ENCODE results near the gene ELMO1.

The ELMO1 gene

GRCh38 chr7:37365405-37365804 lies 83.3 kb downstream of the ELMO1 start:
- DNase-seq = no peak

GRCh38 chr7:37364856-37365255 lies 83.8 kb downstream of the ELMO1 start:
- DNase-seq = no peak

DNA sequence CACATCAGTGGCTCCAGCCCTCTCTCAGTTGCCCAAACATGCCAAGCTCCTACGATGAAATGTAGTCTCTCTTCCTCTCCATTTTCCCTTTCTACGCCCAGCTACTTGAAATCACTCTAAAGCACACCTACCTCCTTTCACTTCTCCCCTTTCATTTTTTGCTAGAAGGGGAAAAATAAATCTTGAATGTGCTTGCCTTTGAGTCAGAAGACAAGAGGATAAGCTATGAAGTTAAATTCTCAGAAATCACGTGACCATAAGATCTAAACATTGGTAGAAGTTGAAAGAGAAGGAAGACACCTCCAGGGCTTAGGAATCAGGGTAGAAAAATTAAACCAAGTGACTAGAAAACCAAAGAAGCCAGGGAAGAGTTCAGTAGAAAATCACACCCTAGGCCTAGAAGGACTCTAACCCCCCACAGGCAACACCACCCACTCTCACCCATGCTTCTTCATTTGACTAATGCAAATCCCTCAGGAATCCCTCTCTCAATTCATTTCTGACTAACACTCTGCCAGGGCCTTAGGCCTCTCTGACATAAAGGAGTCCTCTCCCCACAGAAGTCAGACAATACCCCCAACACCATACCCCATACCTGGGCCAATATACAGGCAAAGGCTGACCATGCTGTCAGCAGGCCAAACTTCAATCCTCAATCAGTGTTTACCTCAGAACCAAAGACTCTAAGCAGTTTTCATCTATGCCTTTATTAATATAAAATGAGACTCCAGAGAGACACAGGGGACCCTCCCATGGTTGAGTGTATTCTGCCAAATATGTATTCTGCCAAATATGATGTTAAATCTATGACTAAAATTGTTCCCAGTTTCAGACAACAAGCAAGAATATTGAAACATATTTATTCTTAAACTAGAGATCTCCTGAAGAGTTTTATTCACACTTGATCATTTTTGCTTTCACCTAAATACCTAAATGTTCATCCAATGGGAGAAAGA lies 84.8 kb downstream of the ELMO1 start:
- no peak for DNase-seq

GRCh38 chr7:37362802-37363201 lies 85.9 kb downstream of the ELMO1 start:
- no peak for DNase-seq

DNA sequence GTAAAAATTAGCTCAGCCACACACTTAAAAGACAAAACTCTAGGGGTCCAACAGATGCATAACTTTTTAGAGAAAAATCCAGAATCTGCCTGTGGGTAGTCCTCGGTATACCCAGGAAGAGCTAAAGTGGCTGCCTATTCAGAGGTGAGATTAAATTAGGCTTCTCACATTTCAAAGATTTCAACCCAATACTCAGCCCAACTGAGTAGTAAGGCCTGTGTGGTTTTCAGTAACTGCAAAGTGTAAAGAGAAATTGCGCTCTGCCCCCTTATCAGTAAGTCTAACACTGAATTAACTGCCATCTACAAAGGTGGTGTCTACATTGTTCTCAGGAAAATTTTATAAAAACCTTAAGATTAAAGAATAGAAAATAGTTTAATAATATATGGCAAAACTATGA lies 88.2 kb downstream of the ELMO1 start:
- DNase-seq = no peak

- no peak for DNase-seq
These were observed 88.8 kb downstream of the ELMO1 start for GRCh38 chr7:37359662-37360444.

DNA sequence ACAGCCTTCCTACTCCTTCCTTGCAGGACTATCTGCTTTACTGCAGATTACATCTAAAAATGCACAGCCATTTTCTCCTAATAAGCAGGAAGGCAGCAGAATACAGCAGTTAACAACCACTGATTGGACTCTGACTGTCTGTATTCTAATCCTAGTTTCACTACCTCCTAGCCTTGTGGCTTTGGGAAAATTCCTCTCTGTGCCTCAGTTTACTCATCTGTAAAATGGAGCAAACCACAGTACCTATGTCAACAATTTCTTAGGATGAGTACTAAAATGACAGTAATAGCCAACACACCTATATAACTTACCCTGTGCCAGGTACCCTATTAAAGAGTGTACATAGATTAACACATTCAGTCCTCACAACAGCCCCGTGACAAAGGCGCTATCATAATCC lies 89.5 kb downstream of the ELMO1 start:
- DNase-seq = no peak

DNA sequence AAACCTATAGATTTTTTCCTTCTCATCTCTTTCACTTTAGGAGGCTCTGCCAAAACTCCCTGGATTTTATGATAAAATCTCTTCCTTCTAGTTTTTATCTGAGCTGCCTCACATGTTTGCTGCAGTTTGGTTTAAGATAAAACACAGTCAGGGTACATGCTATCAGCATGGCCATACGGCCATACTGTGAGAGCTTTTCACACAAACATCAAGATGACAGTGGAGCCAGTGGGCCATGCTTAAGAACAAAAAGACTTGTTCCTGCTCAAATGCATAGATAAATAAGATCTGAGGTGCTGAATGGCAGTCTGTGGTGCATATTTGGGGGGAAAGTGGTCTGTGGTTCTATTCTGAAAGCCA lies 91.0 kb downstream of the ELMO1 start:
- no peak for DNase-seq

GRCh38 chr7:37356911-37357636 lies 91.6 kb downstream of the ELMO1 start:
- no peak for DNase-seq

GRCh38 chr7:37354656-37355131 lies 94.0 kb downstream of the ELMO1 start:
- peak; percentile 83 for DNase-seq

GRCh38 chr7:37353949-37354655 lies 94.6 kb downstream of the ELMO1 start:
- no peak for DNase-seq

DNA sequence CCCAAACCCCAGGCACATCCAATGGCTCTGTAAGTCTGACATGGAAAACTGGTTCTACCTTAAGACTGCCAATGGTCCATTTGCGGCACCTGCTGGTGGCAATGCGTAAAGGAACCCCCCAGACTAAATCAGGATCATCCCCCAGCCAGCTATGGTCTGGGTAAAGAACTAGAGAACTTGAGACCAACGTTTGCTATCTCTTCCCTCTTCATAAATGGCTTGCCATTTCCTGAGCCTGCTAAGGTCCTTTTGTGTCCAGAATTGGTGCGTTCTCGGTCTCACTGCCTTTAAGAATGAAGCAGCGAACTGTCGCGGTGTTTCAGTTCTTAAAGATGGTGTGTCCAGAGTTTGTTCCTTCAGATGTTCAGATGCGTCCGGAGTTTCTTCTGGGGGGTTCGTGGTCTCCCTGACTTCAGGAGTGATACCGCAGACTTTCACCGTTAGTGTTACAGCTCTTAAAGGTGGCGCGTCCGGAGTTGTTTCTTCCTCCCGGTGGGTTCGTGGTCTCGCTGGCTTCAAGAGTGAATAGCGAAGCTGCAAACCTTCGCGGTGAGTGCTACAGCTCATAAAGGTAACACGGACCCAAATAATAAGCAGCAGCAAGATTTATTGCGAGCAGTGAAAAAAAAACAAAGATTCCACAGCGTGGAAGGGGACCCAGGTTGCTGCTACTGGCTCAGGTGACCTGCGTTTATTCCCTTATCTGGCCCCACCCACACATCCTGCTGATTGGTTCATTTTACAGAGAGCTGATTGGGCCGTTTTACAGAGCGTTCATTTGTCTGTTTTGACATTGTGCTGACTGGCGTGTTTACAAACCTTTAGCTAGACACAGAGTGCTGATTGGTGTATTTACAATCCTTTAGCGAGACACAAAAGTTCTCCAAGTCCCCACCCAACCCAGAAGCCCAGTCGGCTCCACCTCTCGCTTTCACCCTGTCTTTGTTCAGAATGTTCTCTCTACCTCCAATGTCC lies 95.4 kb downstream of the ELMO1 start:
- no peak for DNase-seq

GRCh38 chr7:37352251-37352880 lies 96.3 kb downstream of the ELMO1 start:
- no peak for DNase-seq

GRCh38 chr7:37351716-37352115 lies 96.9 kb downstream of the ELMO1 start:
- DNase-seq = no peak

DNA sequence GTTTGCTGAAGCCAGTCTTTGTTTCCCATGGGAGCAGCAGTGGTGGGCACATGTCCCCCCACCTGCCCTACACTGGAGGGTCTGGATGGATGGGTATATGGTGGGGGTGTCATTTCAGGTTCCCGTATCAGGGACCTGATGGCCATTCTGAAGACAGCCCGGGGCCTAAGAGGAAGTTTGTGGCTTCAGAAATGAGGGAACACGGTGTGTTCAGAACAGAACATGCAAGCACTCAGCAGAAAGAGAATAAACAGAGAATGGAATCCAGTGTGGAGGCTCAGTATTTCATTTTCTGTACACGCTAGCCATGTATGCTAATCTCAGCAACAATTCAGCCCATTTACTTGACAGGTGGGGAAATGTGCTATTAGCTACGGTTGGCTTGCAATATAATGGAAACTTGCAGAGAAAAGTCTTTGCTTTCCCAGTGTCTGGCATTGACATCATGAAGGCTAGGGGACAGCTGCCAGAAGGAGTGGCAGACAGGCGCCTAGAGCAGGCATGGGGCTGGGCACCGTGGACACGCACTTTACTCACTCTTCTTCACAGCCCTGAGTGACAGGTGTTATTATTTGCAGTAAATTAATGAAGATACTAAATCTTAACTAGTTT lies 98.6 kb downstream of the ELMO1 start:
- peak; percentile 46 for DNase-seq

DNA sequence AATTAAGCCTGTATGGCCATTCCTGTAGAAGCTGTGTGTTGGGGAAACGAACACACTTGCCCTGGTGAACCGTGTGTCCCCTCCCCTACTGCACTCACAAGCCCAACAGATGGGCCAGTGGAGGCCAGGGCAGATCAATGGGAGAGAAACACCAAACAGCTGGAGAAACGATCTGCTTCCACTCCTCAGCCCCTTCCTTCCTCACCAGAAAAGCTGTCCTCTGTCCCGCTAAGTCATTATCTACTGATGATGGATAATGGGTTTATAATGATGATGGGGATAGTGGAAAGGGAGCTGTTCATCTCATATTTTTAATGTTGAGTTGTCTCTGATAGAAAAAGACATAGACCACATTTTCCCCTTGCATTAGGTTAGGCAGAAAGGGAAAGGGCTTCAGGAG lies 99.7 kb downstream of the ELMO1 start:
- DNase-seq = no peak

GRCh38 chr7:37346761-37347160 lies 101.9 kb downstream of the ELMO1 start:
- no peak for DNase-seq

DNA sequence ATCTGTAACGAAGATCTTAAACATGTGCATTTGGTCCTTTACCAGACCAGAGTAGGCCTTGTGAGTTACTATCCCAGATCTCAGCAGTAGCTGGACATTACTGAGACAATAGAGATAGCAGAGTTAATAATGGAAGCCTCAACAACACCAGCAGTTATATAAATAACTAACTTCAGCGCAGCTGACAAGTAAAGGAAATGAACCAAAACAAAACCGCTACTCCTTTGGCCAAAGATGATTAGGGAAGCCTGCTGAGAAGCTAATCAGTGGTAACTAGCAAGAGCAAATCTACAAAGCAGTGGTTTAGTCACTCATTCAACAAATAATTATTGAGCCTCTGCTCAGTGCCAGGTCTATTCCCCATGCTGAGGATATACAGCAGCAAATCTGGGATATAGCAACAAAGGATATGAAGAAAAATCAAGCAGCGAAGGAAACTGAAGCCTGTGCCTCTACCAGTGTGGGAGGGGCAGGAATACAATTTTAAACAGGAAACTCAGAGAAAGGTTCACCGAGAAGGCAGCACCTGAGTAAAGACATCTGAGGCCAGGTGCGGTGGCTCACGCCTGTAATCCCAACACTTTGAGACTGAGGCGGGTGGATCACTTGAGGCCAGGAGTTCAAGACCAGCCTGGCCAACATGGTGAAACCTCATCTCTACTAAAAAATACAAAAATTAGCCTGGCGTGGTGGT lies 103.6 kb downstream of the ELMO1 start:
- DNase-seq = no peak

DNA sequence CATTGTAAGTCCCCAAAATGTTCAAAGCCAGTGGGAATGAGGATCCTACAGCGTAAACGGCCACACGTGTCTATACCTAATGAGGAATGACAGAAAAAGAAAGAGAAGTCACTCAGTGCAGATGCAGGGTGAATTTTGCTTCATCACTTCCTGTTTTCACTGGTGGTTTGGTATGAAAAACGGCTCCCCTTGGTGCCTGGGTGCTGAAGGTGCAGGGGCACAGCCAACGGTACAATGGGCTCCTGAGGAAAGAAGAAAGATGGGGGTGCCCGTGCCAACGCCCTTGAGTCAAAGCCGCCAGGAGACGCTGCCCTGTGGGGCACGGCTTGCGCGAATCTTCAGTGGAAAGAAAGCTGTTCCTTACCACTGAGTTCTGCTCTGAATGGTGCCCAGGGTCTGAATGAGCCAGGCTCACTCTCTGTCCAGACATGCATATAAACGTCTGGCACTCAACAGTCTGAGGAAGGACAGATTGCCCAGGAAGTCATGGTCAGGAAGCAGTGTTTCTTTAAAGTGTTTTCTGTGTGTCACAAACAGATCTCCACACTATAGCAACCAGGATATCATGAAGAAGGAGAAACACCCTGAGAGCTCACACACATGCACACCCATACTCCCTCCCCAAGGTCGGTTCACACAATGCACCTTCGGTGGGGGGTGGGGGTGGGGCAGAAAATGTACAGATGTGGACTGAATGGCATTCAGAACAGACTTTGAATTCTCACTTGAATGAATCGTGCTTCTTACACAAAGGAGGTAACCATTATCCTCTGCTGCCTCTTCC lies 105.8 kb downstream of the ELMO1 start:
- DNase-seq = no peak

Measured in left hindlimb (tissue), 1 donor.